Activated CD8-positive, alpha-beta T cell treated with anti-CD3 and anti-CD28 coated beads for 36 hours (primary cell): ENCODE results near the gene ASB18. TPM values are rescaled to one million over a fixed set of nuclear protein-coding genes. Genes with fewer than 3 reads are reported as not detected.

Experiments used
- ATAC-seq: fragments of 200-7000 bp; cut with Tn5 transposase; one replicate; pipeline ENCODE4 v1.10.0; 2021; ENCODE audit warnings: mild to moderate bottlenecking, moderate library complexity
- CTCF ChIA-PET: fragments of 350-600 bp; sonication (Branson Sonifier 250); formaldehyde crosslinking; loops from one replicate; lab custom pipeline; 2021; ENCODE audit warnings: antibody characterized with exemption; lab: Charles Lee
- POLR2A ChIA-PET: fragments of 350-600 bp; sonication (Branson Sonifier 250); formaldehyde crosslinking; loops from one replicate; lab custom pipeline; 2021; ENCODE audit warnings: antibody characterized with exemption; lab: Charles Lee
- DNase-seq: peaks from one replicate; pipeline ENCODE4 v3.0.0-alpha.2; 2020
- H3K27ac Mint-ChIP-seq: one replicate; pipeline ENCODE4 v1.8.0; 2021; ENCODE audit warnings: mild to moderate bottlenecking, mixed read lengths
- H3K27me3 Mint-ChIP-seq: one replicate; pipeline ENCODE4 v1.8.0; 2021; ENCODE audit warnings: mixed read lengths
- H3K36me3 Mint-ChIP-seq: one replicate; pipeline ENCODE4 v1.8.0; 2021; ENCODE audit warnings: low read depth, mixed read lengths
- H3K4me1 Mint-ChIP-seq: one replicate; pipeline ENCODE4 v1.8.0; 2021; ENCODE audit warnings: low read depth, mixed read lengths
- H3K4me3 Mint-ChIP-seq: one replicate; pipeline ENCODE4 v1.8.0; 2021; ENCODE audit warnings: mild to moderate bottlenecking, moderate library complexity, mixed read lengths
- H3K9me3 Mint-ChIP-seq: one replicate; pipeline ENCODE4 v1.8.0; 2021; ENCODE audit warnings: mixed read lengths
- CTCF ChIP-seq: fragments of 200-600 bp; IDR thresholded peaks from one replicate; pipeline ENCODE4 v1.8.0; 2022; ENCODE audit warnings: antibody characterized with exemption, mild to moderate bottlenecking
- intact Hi-C: fragments of 100-400 bp; cut with micrococcal nuclease; formaldehyde crosslinking; loops from one replicate; pipeline ENCODE4 v1.10.0; 2022
- total RNA-seq, 2 experiments: library from RNA; stranded (reverse); gene quantifications; one replicate each; pipeline ENCODE4 v1.2.3, GENCODE V29; 2021

The ASB18 gene
- total RNA-seq, 2 experiments from 2014 or later = not detected

GRCh38 chr2:236143811-236144210, 120.4 kb downstream of the ASB18 start:
- ChIA-PET POLR2A (no interaction called here), CTCF (no interaction called here)
- intact Hi-C loops = no loop called here
- no peak for TF ChIP-seq CTCF
- DNase-seq (no peak), ATAC-seq (no peak)
- Mint-ChIP-seq H3K9me3 (no peaks in the 10 kb centered on the region), H3K4me1 (no peaks in the 10 kb centered on the region), H3K27ac (no peak overlapping the region), H3K4me3 (no peak overlapping the region), H3K36me3 (no peaks in the 10 kb centered on the region), H3K27me3 (peaks cover 11% of the 10 kb centered on the region)

Other genes with a start within 250 kb of the ASB18 start
- gene GBX2, start 96.0 kb downstream of the ASB18 start, total RNA-seq = not detected